Measurements from ENCODE around the gene STK25. TPM values are rescaled to one million over a fixed set of nuclear protein-coding genes. Genes with fewer than 3 reads are reported as not detected.

Gene STK25
- total and polyA plus RNA-seq, 2 donors (not counting 3 experiments of a cell fraction or from before 2014, with no cell fraction given), result 286 to 715 TPM

- Histone ChIP-seq H3K36me3 (ENCODE audit: control insufficient read depth in 2 of 2, extremely low read depth in 1 of 2, insufficient read depth in 2 of 2, low read length in 2 of 2) (peaks cover 0 to 41% of the 10 kb centered on the region in 2 experiments), H3K27ac (ENCODE audit: insufficient read depth, low read depth, low read length) (no peak overlapping the region), H3K79me2 (ENCODE audit: control insufficient read depth, insufficient read depth, low read length) (peaks cover 54% of the 10 kb centered on the region), H4K20me1 (replicated peaks; ENCODE audit: control insufficient read depth, extremely low read depth, insufficient read depth, low read length) (no peaks in the 10 kb centered on the region), H3K9ac (replicated peaks; ENCODE audit: extremely low read depth, insufficient read depth, low read length) (no peak overlapping the region), H3K4me2 (ENCODE audit: insufficient read depth, low read length) (no peak overlapping the region), H3K9me3 (replicated peaks; ENCODE audit: control insufficient read depth, insufficient read depth, low read length) (no peaks in the 10 kb centered on the region), H3K27me3 (ENCODE audit: control insufficient read depth in 2 of 2, insufficient read depth in 2 of 2, low read length in 2 of 2) (no peaks in the 10 kb centered on the region), H3K9me1 (replicated peaks; ENCODE audit: control insufficient read depth, extremely low read depth, insufficient read depth, low read length) (no peaks in the 10 kb centered on the region), H3K4me1 (ENCODE audit: control insufficient read depth, extremely low read depth, insufficient read depth, low read length) (peaks cover 11% of the 10 kb centered on the region), H2AFZ (ENCODE audit: low read depth, low read length) (no peak overlapping the region), H3K4me3 (replicated peaks in 1 of 3; ENCODE audit: insufficient read depth in 1 of 3, low read depth in 1 of 3, low read length in 3 of 3) (no peak overlapping the region)
- dilution Hi-C loops (cut with MboI; ENCODE audit: extremely low pct_ligation_motif_present, low sequenced_read_pairs), result no loop called here
- intact Hi-C loops (cut with micrococcal nuclease), result loop anchor here (10.0 kb wide), 1 partner anchor 373 kb away; no protein-coding TSS in a partner anchor
- CTCF ChIA-PET, result no interaction called here
- TF ChIP-seq POLR2A (IDR thresholded peaks at IDR 0.05; ENCODE audit: low read depth, low read length), result no peak
- no peak for TF ChIP-seq MYC (IDR thresholded peaks at IDR 0.05; ENCODE audit: low read depth, low read length)
- TF ChIP-seq EZH2 (IDR thresholded peaks at IDR 0.05; ENCODE audit: borderline replicate concordance, low read depth, low read length, severe bottlenecking), result no peak
- TF ChIP-seq, protein P1, sequence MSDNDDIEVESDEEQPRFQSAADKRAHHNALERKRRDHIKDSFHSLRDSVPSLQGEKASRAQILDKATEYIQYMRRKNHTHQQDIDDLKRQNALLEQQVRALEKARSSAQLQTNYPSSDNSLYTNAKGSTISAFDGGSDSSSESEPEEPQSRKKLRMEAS (IDR thresholded peaks at IDR 0.05; ENCODE audit: insufficient read depth, insufficient read length), result no peak
- TF ChIP-seq JUN (IDR thresholded peaks at IDR 0.05; ENCODE audit: borderline replicate concordance, insufficient read depth, insufficient read length, low read depth), result no peak
- no peak for TF ChIP-seq GATA2 (IDR thresholded peaks at IDR 0.05; ENCODE audit: insufficient read depth, insufficient read length, low read depth, low read length)
- TF ChIP-seq CTCF (IDR thresholded peaks at IDR 0.05; ENCODE audit: extremely low read depth in 1 of 2, insufficient read depth in 1 of 2, low read depth in 1 of 2, low read length in 2 of 2), result no peak
- no peak for TF ChIP-seq POLR2AphosphoS5 (IDR thresholded peaks at IDR 0.05; ENCODE audit: insufficient read depth, low read depth, low read length)
- no peak for DNase-seq (ENCODE audit: low read depth, low spot score)
- FAIRE-seq, result no peak
- POLR2A ChIA-PET, result no interaction called here
- BruUV-seq (replicated peaks), result no TSS peak
Observed at GRCh38 chr2:241502281-241502680, 6.1 kb downstream of the STK25 start.
